GM19025 (cell line): Measurements from ENCODE around the gene RPUSD2.
"Not testable (repeated sequence)": the region's sequence is repeated elsewhere in the genome, so short reads cannot be mapped to it uniquely, and the experiment has no call there.

Experiments used
- ATAC-seq: cut with Tn5 transposase; IDR thresholded peaks from one replicate; pipeline ENCODE4 v1.9.1; 2021; ENCODE audit warnings: mild to moderate bottlenecking, low read depth, moderate library complexity; ENCODE audit not compliant: unreplicated experiment

Gene RPUSD2

GRCh38 chr15:40565333-40566238 is 3.5 kb upstream of the RPUSD2 start:
- ATAC-seq: no peak

- ATAC-seq: no peak
These were observed 2.0 kb upstream of the RPUSD2 start for GRCh38 chr15:40567111-40567510.

- no peak for ATAC-seq
These were observed 6.0 kb downstream of the RPUSD2 start for GRCh38 chr15:40575113-40575512.

GRCh38 chr15:40576914-40577313 is 7.8 kb downstream of the RPUSD2 start:
- not testable (repeated sequence) for ATAC-seq

- no peak for ATAC-seq
These were observed 9.8 kb downstream of the RPUSD2 start for GRCh38 chr15:40578892-40579291.

GRCh38 chr15:40581796-40582195 is 12.7 kb downstream of the RPUSD2 start:
- not testable (repeated sequence) for ATAC-seq

- no peak for ATAC-seq
These were observed 13.7 kb downstream of the RPUSD2 start for GRCh38 chr15:40582726-40583246.

- ATAC-seq: no peak
These were observed 15.1 kb downstream of the RPUSD2 start for GRCh38 chr15:40584191-40584590.

GRCh38 chr15:40590667-40591050 is 21.6 kb downstream of the RPUSD2 start:
- ATAC-seq: no peak

- ATAC-seq: no peak
These were observed 22.3 kb downstream of the RPUSD2 start for GRCh38 chr15:40591389-40591788.

GRCh38 chr15:40593165-40593564 is 24.1 kb downstream of the RPUSD2 start:
- ATAC-seq: no peak

GRCh38 chr15:40593588-40594428 is 24.7 kb downstream of the RPUSD2 start, which contains the start of gene KNL1:
Gene KNL1 (plus strand): TSS chr15:40594249. CDS start chr15:40602932, 8,683 bp downstream.
- peak; percentile 55 for ATAC-seq

GRCh38 chr15:40594429-40594836 is 25.3 kb downstream of the RPUSD2 start:
- peak; percentile 38 for ATAC-seq

- ATAC-seq: no peak
These were observed 26.1 kb downstream of the RPUSD2 start for GRCh38 chr15:40595219-40595618.

- no peak for ATAC-seq
These were observed 26.7 kb downstream of the RPUSD2 start for GRCh38 chr15:40595773-40596172.

- no peak for ATAC-seq
These were observed 27.9 kb downstream of the RPUSD2 start for GRCh38 chr15:40597024-40597423.

GRCh38 chr15:40598126-40598525 is 29.0 kb downstream of the RPUSD2 start:
- ATAC-seq: no peak

- ATAC-seq: no peak
These were observed 29.6 kb downstream of the RPUSD2 start for GRCh38 chr15:40598672-40599071.

GRCh38 chr15:40600956-40601355 is 31.9 kb downstream of the RPUSD2 start:
- ATAC-seq: no peak

- no peak for ATAC-seq
These were observed 34.8 kb downstream of the RPUSD2 start for GRCh38 chr15:40603935-40604334.

- ATAC-seq: no peak
These were observed 44.0 kb downstream of the RPUSD2 start for GRCh38 chr15:40613080-40613479.
